K562 (cell line): ENCODE results near the gene RHEBL1. TPM values are rescaled to one million over a fixed set of nuclear protein-coding genes. Genes with fewer than 3 reads are reported as not detected.

Experiments used
- BRF1 ChIP-seq: IDR thresholded peaks from 3 replicates; pipeline ENCODE4 v1.6.1; 2011; ENCODE audit warnings: borderline replicate concordance, mild to moderate bottlenecking; ENCODE audit not compliant: insufficient read length; ENCODE audit errors: extremely low read depth
- CBX3 ChIP-seq, 2 experiments: IDR thresholded peaks; 1 replicate in 1 of 2; 2 replicates in 1 of 2; pipeline ENCODE4 v1.6.1; 2012; ENCODE audit warnings: inconsistent platforms in 2 of 2, low read length in 2 of 2, borderline replicate concordance in 1 of 2, control low read depth in 1 of 2
- CREB3 ChIP-seq: fragments of 450-650 bp; conservative IDR thresholded peaks from 2 replicates; pipeline ENCODE4 v1.6.1; 2016; ENCODE audit warnings: missing genetic modification characterization, low read depth, mild to moderate bottlenecking, missing compliant biosample characterization, moderate library complexity
- FIP1L1 ChIP-seq: fragments of 200-400 bp; formaldehyde crosslinking; IDR thresholded peaks from 2 replicates; pipeline ENCODE4 v1.6.1; 2018; ENCODE audit warnings: mild to moderate bottlenecking, low read depth, low read length; ENCODE audit not compliant: poor library complexity, severe bottlenecking
- HOMEZ ChIP-seq: fragments of 250-450 bp; sonication (Bioruptor Pico); IDR thresholded peaks from 2 replicates; pipeline ENCODE4 v1.4.0; 2020; ENCODE audit warnings: mild to moderate bottlenecking, moderate library complexity
- SREBF1 ChIP-seq: fragments of 150-350 bp; IDR thresholded peaks from 2 replicates; pipeline ENCODE4 v1.6.1; 2014; ENCODE audit warnings: antibody characterized with exemption, low read depth, low read length, borderline replicate concordance
- ZNF311 ChIP-seq: fragments of 250-450 bp; sonication (Bioruptor Pico); IDR thresholded peaks from 2 replicates; pipeline ENCODE4 v1.4.0; 2020; ENCODE audit warnings: mild to moderate bottlenecking, moderate library complexity
- ZNF75A ChIP-seq: fragments of 450-650 bp; formaldehyde crosslinking; IDR thresholded peaks from 2 replicates; pipeline ENCODE4 v1.4.0; 2020; ENCODE audit warnings: mild to moderate bottlenecking
- polyA plus RNA-seq, 8 experiments: library from polyadenylated mRNA; depleted of rRNA in 4 of 8; stranded (reverse) in 5 of 8; unstranded in 3 of 8; fragments of >200 nt; fragmentation: Nextera tagmentation in 2 of 8; fragmentation: Illumina TruSeq in 1 of 8; extraction: Ambion mirVana in 2 of 8; extraction: Trizol in 1 of 8; gene quantifications; 2 replicates each; pipeline versions ENCODE4 v1.2.1 to v1.2.3, GENCODE V29; 2011 to 2014; ENCODE audit warnings: inconsistent platforms in 1 of 8, missing spikeins in 1 of 8
- total RNA-seq, 7 experiments: library from RNA; depleted of rRNA in 6 of 7; stranded (reverse); fragments of >200 nt in 6 of 7; fragmentation: Illumina TruSeq in 2 of 7; extraction: Trizol in 2 of 7; gene quantifications; 2 replicates each; pipeline versions ENCODE4 v1.2.1 to v1.2.3, GENCODE V29; 2011 to 2021; ENCODE audit warnings: low replicate concordance in 1 of 7
- TF ChIP-seq, protein P1 (sequence below): fragments of 450-650 bp; IDR thresholded peaks from 2 replicates; pipeline ENCODE4 v1.6.1; 2016; ENCODE audit warnings: missing biosample characterization, missing genetic modification characterization

Gene RHEBL1
- total and polyA plus RNA-seq, 9 of the 15 experiments (the other 6 are each of a cell fraction or from before 2014, with no cell fraction given): 4.3 to 36.1 (median 8.2) TPM

DNA sequence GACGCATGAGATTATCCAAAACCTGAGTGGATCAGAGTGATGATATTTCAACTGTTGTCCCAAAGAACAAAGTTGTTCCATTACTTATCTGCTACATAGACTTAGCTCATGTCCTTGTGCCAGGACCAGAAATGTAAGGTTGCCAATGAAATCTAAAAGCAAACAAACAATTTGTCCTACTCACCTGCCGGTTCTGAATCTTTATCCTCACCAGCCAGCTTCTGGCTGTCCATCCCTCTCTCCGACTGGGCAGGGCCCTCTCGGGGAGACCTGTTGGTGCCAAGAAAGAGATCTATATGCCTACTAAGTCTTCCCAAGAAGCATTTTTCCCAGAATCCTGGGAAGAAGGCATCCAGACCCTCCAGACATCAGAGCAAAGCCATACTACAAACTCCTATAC, 14.7 kb downstream of the RHEBL1 start (continued):
- no peak for TF ChIP-seq ZNF75A
- TF ChIP-seq, protein P1, sequence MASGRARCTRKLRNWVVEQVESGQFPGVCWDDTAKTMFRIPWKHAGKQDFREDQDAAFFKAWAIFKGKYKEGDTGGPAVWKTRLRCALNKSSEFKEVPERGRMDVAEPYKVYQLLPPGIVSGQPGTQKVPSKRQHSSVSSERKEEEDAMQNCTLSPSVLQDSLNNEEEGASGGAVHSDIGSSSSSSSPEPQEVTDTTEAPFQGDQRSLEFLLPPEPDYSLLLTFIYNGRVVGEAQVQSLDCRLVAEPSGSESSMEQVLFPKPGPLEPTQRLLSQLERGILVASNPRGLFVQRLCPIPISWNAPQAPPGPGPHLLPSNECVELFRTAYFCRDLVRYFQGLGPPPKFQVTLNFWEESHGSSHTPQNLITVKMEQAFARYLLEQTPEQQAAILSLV (tag): no peak
- no peak for TF ChIP-seq FIP1L1
- no peak for TF ChIP-seq HOMEZ (CRISPR knock-in tag)
- TF ChIP-seq CREB3 (tag): no peak
- TF ChIP-seq SREBF1: no peak
- no peak for TF ChIP-seq CBX3 (IDR thresholded peaks at IDR 0.05; ENCODE audit: borderline replicate concordance in 1 of 2, low read length in 2 of 2)
- no peak for TF ChIP-seq ZNF311 (CRISPR knock-in tag)
- TF ChIP-seq BRF1: no peak
